HG03432 (cell line): Measurements from ENCODE around the gene RABAC1.
"Not testable (repeated sequence)": the region's sequence is repeated elsewhere in the genome, so short reads cannot be mapped to it uniquely, and the experiment has no call there.

Experiments
- ATAC-seq: cut with Tn5 transposase; IDR thresholded peaks from one replicate; pipeline ENCODE4 v1.9.1; 2021; ENCODE audit warnings: mild to moderate bottlenecking, moderate library complexity; ENCODE audit not compliant: unreplicated experiment

The RABAC1 gene

GRCh38 chr19:41917676-41918075 is 41.4 kb downstream of the RABAC1 start:
- no peak for ATAC-seq

DNA sequence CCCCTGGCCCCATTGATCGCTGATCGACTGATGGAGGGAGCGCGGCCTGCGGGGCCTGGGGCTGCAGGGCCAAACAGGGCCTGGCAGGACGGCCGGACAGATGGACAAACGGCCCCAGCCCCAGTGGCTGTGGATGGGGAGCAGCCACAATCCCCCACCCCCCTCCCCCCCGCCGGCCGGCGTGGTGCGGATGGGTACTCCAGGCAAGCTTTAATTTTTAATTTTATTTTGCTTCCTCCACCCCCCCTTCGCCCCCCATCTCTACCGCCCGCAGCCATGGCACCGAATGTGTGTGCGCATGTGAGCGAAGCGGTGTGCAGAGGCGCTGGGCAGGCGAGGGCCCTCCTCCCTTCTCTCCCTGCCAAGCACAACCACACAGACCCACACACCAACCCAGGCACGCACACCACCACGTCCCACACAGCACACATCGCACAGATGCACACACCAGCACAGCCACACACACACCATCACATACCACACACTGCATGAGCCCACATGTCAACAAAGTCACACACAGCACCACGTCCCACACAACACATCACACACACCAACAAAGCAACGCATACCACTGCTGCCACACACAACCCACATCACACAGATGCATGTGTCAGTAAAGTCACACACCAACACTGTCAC is 43.2 kb downstream of the RABAC1 start:
- no peak for ATAC-seq

- no peak for ATAC-seq
These were observed 43.9 kb downstream of the RABAC1 start for GRCh38 chr19:41915021-41915775.

DNA sequence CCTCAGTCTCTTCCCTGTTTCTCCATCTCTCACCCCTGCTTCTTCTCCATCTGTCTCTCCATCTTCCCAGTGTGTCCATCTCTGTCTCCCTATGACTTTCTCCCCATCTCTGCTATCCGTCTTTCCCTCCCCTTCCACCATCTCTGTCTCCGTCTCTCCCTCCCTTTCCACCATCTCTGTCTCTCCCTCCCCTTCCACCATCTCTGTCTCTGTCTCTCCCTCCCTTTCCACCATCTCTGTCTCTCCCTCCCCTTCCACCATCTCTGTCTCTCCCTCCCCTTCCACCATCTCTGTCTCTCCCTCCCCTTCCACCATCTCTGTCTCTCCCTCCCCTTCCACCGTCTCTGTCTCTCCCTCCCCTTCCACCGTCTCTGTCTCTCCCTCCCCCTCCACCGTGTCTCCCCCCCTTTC is 44.7 kb downstream of the RABAC1 start:
- not testable (repeated sequence) for ATAC-seq

GRCh38 chr19:41913538-41914423 is 45.3 kb downstream of the RABAC1 start:
- no peak for ATAC-seq

DNA sequence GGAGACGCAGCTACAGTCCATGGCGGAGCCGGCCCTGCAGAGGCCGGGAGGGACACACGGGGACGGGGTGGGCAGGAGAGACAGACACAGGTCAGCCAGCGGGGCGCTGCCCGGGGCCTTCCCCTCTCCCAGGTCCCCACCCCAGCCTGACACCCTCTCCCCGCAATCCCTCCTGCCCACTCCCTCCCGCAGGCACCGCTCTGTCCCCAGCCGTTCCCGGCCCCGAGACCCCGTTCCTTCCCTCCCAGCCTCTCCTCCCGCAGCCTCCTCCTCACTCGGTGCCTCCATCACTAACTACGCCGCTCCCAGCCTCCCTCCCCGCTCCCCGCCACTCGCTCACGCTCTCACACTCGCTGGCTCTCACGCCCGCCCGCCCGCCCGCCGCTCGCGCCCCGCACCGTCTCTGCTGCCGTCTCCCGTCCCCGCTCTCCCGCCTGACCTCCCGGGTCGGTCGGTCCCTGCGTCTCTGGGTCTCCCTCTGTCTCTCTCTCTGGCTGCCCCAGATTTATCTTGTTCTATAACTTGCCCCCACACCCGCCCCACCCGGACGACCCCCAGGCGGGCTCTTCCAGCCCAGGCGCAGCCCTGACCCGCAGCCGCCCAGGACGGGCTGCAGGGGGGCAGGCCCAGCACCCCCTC is 46.1 kb downstream of the RABAC1 start:
- ATAC-seq, result no peak

DNA sequence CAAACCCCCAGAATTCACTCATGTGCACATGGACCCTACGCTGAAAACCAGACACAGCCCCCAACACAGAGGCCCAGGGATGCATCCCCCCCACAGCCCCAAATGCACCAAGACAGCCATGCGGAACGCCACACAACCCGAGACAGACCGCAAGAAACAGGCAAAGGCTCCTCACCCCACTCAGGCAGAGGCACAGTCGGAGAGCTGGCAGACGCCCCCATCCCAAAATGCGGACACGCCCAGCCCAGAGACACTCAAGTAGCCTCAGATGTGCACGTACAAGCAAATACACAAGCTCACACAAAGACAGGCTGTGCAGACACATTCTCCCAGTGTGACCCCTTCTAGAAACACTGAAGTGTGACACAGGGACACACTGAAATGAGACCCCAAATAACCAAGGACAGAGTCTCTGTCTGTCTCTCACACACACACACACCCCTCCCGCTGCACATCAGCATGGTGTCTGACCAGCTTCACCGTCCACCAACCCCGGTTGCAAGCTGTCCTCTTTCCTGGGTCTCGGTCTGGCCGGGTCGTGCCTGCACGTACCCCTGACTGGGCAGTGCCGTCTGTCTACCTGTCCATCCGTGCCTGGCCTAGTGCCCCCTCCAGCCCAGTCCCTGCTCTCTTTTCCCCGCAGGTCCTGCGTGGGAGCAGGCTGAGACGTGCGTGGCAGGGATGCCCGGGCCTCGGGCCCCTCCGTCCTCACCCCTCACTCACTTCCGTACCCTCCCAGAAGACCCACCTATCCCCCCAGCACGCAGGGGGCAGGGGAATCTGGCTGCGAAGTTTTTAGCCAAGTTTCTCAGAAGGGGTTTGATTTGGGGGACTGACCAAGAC is 47.0 kb downstream of the RABAC1 start:
- no peak for ATAC-seq

DNA sequence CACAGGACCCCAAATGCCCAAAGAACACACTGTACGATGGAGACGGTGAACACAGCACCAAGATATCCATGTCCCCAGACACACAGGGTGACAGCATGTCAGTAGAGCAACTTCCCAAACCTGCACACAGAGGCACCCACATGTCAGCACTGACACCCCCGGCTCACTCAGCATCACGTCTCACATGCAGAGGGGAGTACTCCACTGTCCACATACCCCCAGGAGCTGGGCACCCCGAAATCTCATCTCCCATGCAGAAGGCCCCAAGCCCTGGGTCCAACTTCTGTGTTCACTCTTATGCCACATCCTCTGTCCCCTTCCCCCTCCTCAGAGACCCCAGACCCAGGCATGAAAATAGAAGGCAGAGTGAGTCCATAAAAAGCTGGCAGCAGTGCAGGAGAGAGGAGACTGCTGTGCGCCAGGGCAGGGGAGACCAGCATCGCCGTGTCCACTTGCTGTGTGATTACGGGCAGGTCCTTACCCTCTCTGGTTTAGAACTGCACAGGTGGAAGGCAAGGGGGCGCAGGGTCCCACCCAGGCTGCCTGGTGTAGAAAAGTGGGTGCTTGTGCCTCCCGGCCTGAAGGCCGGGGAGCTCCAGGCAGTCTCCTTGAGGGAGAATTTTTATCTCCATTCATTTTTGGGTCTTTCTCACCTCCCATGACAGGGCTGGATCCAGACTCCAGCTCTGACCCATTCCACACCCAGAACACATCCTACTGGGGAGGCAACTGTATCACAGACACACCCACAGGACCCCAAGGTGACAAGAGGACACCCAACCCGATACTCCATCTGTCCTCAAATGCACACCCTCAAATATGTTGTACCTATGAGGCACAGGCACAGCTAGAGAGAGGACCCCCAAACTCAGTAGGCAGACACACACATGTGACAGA is 47.9 kb downstream of the RABAC1 start:
- ATAC-seq, result no peak

GRCh38 chr19:41910240-41910991 is 48.7 kb downstream of the RABAC1 start:
- ATAC-seq, result no peak

DNA sequence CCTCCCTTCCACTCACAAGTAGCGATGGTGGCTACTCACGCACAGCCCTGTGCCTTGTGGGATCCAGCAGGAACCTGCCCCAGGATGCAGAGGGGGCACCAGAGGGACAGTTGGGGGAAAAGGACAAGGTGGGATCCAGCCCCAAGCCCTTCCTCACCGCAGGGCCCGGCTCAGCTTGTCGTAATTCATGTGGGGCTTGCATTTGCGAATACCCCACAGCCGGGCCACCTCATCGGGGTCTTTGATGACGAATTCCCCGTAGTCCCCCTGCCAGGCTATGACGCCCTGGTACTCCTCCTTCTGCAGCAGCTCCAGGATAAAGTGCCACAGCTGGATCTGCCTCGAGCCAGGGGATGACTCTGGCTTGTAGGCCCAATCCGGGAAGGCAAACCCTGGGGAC is 49.4 kb downstream of the RABAC1 start:
- ATAC-seq, result no peak

GRCh38 chr19:41908724-41909464 is 50.2 kb downstream of the RABAC1 start:
- ATAC-seq, result no peak

- no peak for ATAC-seq
These were observed 51.0 kb downstream of the RABAC1 start for GRCh38 chr19:41907994-41908615.

GRCh38 chr19:41906916-41907680 is 52.0 kb downstream of the RABAC1 start:
- no peak for ATAC-seq
